IMR-90 (cell line): Measurements from ENCODE around the gene SPHK2.

Experiments
- CTCF ChIP-seq: conservative IDR thresholded peaks from 2 replicates; pipeline ENCODE4 v1.5.1; 2012; ENCODE audit warnings: mild to moderate bottlenecking, low read depth, low read length, improper control_type of control experiment
- ELK1 ChIP-seq: fragments of 150-350 bp; IDR thresholded peaks from 2 replicates; pipeline ENCODE4 v1.6.1; 2016; ENCODE audit warnings: low read depth, mild to moderate bottlenecking, low read length, moderate library complexity, borderline replicate concordance
- FOS ChIP-seq: fragments of 150-350 bp; IDR thresholded peaks from 2 replicates; pipeline ENCODE4 v1.6.1; 2016; ENCODE audit warnings: low read depth, low read length
- MAFK ChIP-seq: IDR thresholded peaks from 2 replicates; pipeline ENCODE4 v1.6.1; 2012; ENCODE audit warnings: low read depth, low read length, improper control_type of control experiment
- MXI1 ChIP-seq: IDR thresholded peaks from 2 replicates; pipeline ENCODE4 v1.6.1; 2012; ENCODE audit warnings: low read depth, mild to moderate bottlenecking, low read length, moderate library complexity, borderline replicate concordance
- POLR2A ChIP-seq: IDR thresholded peaks from 2 replicates; pipeline ENCODE4 v1.6.1; 2012; ENCODE audit warnings: mild to moderate bottlenecking, low read depth, low read length
- RCOR1 ChIP-seq: IDR thresholded peaks from 2 replicates; pipeline ENCODE4 v1.6.1; 2012; ENCODE audit warnings: mild to moderate bottlenecking, low read length, improper control_type of control experiment; ENCODE audit not compliant: insufficient replicate concordance
- SMC3 ChIP-seq: fragments of 150-350 bp; IDR thresholded peaks from 2 replicates; pipeline ENCODE4 v1.6.1; 2016; ENCODE audit warnings: low read depth, mild to moderate bottlenecking, antibody characterized with exemption, low read length, moderate library complexity

GRCh38 chr19:48609571-48610108, 9.7 kb upstream of the SPHK2 start:
- TF ChIP-seq MAFK: no peak
- no peak for TF ChIP-seq FOS
- TF ChIP-seq CTCF: no peak
- no peak for TF ChIP-seq MXI1
- no peak for TF ChIP-seq POLR2A
- no peak for TF ChIP-seq RCOR1
- no peak for TF ChIP-seq SMC3
- TF ChIP-seq ELK1: no peak
